HG03521 (cell line): ENCODE data around the gene FGF14.

Experiments used
- ATAC-seq: cut with Tn5 transposase; IDR thresholded peaks from one replicate; pipeline ENCODE4 v1.9.1; 2021; ENCODE audit warnings: mild to moderate bottlenecking, moderate library complexity; ENCODE audit not compliant: unreplicated experiment

The FGF14 gene

GRCh38 chr13:101942535-101943157 lies 459.2 kb downstream of the FGF14 start:
- ATAC-seq = no peak

GRCh38 chr13:101942038-101942437 lies 459.8 kb downstream of the FGF14 start:
- peak; percentile 54 for ATAC-seq

GRCh38 chr13:101941095-101941783 lies 460.6 kb downstream of the FGF14 start:
- ATAC-seq = no peak

- ATAC-seq = no peak
Observed at GRCh38 chr13:101939370-101939769, 462.5 kb downstream of the FGF14 start.

GRCh38 chr13:101935828-101936227 lies 466.0 kb downstream of the FGF14 start:
- no peak for ATAC-seq

GRCh38 chr13:101931186-101931585 lies 470.7 kb downstream of the FGF14 start:
- ATAC-seq = no peak

GRCh38 chr13:101930331-101930730 lies 471.5 kb downstream of the FGF14 start:
- ATAC-seq = no peak

- no peak for ATAC-seq
Observed at GRCh38 chr13:101925731-101926130, 476.1 kb downstream of the FGF14 start.

- no peak for ATAC-seq
Observed at GRCh38 chr13:101919541-101920181, 482.2 kb downstream of the FGF14 start.

- ATAC-seq = no peak
Observed at GRCh38 chr13:101917833-101918661, 483.8 kb downstream of the FGF14 start.

GRCh38 chr13:101917475-101917810 lies 484.4 kb downstream of the FGF14 start:
- no peak for ATAC-seq

GRCh38 chr13:101916775-101917474 lies 484.9 kb downstream of the FGF14 start:
- ATAC-seq = no peak

- no peak for ATAC-seq
Observed at GRCh38 chr13:101916108-101916774, 485.6 kb downstream of the FGF14 start.

GRCh38 chr13:101915755-101916107 lies 486.1 kb downstream of the FGF14 start:
- ATAC-seq = no peak

GRCh38 chr13:101915331-101915730 lies 486.5 kb downstream of the FGF14 start:
- ATAC-seq = no peak

GRCh38 chr13:101911752-101912151 lies 490.1 kb downstream of the FGF14 start:
- ATAC-seq = no peak

GRCh38 chr13:101903890-101904289 lies 498.0 kb downstream of the FGF14 start:
- no peak for ATAC-seq

GRCh38 chr13:101898676-101899075 lies 503.2 kb downstream of the FGF14 start:
- no peak for ATAC-seq

- no peak for ATAC-seq
Observed at GRCh38 chr13:101896541-101896940, 505.3 kb downstream of the FGF14 start.

- no peak for ATAC-seq
Observed at GRCh38 chr13:101893021-101893420, 508.8 kb downstream of the FGF14 start.
